ENCODE results near the gene NELFE. TPM values are rescaled to one million over a fixed set of nuclear protein-coding genes. Genes with fewer than 3 reads are reported as not detected.

Gene NELFE
- total RNA-seq, 4 donors from 2014 or later = 53.2 to 88.2 (median 83.4) TPM

GRCh38 chr6:31952890-31953289 is 5.9 kb downstream of the NELFE start:
- no peak for DNase-seq (ENCODE audit: low spot score in 2 of 2)
- no peak overlapping the region for H3K4me3 ChIP-seq (ENCODE audit: low read depth, poor library complexity, severe bottlenecking)
- TF ChIP-seq CTCF (IDR thresholded peaks at IDR 0.05) (no peak), POLR2A (IDR thresholded peaks at IDR 0.05) (no peak)
- intact Hi-C loops (cut with DNase I; ENCODE audit: low total_unique reads) = no loop called here
- WGBS, 2 donors = 66 to 68% methylated on average over 5 of the region's 5 CpGs

GRCh38 chr6:31952140-31952805 is 6.5 kb downstream of the NELFE start:
- intact Hi-C loops (cut with DNase I; ENCODE audit: low total_unique reads) = no loop called here
- no peak for DNase-seq (ENCODE audit: low spot score in 2 of 2)
- WGBS, 2 donors = 50 to 54% methylated on average over 5 of the region's 5 CpGs
- no peak for TF ChIP-seq POLR2A (IDR thresholded peaks at IDR 0.05)
- TF ChIP-seq CTCF (IDR thresholded peaks at IDR 0.05) = no peak
- H3K4me3 ChIP-seq (ENCODE audit: low read depth, poor library complexity, severe bottlenecking) = no peak overlapping the region

GRCh38 chr6:31949926-31950548 is 8.7 kb downstream of the NELFE start:
- TF ChIP-seq CTCF (IDR thresholded peaks at IDR 0.05) (no peak), POLR2A (IDR thresholded peaks at IDR 0.05) (no peak)
- WGBS, 2 donors = 86 to 88% methylated on average over 7 of the region's 7 CpGs
- H3K4me3 ChIP-seq (ENCODE audit: low read depth, poor library complexity, severe bottlenecking) = no peak overlapping the region
- intact Hi-C loops (cut with DNase I; ENCODE audit: low total_unique reads) = no loop called here
- no peak for DNase-seq (ENCODE audit: low spot score in 2 of 2)

DNA sequence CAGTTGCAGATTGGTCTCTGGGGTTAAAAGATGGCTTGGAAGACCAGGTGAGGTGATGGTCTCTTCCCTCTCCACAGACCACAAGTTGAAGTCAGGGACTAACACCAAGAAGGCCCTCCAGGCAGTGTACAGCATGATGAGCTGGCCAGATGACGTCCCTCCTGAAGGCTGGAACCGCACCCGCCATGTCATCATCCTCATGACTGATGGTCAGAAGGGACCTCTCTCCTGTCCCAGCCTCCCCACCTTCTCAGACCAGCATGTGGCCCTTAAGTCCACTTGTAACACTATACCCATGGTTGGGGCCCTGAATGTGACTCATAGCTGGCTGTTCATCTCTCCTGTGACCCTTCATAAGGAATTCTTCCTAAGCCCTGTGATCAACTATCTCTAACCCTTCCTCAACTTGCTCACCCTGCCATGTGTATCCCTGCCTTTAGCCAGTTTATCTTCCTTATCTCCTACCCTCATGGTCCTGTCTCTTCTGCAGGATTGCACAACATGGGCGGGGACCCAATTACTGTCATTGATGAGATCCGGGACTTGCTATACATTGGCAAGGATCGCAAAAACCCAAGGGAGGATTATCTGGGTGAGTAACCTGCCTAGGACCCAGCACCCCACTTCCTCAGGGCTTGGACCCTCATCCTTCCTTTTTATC is 9.9 kb downstream of the NELFE start:
- intact Hi-C loops (cut with DNase I; ENCODE audit: low total_unique reads) = no loop called here
- WGBS, 2 donors = 63 to 74% methylated on average over 6 of the region's 6 CpGs
- H3K4me3 ChIP-seq (ENCODE audit: low read depth, poor library complexity, severe bottlenecking) = no peak overlapping the region
- no peak for TF ChIP-seq CTCF (IDR thresholded peaks at IDR 0.05)
- no peak for TF ChIP-seq POLR2A (IDR thresholded peaks at IDR 0.05)
- no peak for DNase-seq (ENCODE audit: low spot score in 2 of 2)

GRCh38 chr6:31948306-31948705 is 10.5 kb downstream of the NELFE start:
- no peak overlapping the region for H3K4me3 ChIP-seq (ENCODE audit: low read depth, poor library complexity, severe bottlenecking)
- TF ChIP-seq CTCF (IDR thresholded peaks at IDR 0.05) = no peak
- no peak for TF ChIP-seq POLR2A (IDR thresholded peaks at IDR 0.05)
- no peak for DNase-seq (ENCODE audit: low spot score in 2 of 2)
- WGBS, 2 donors = 72 to 75% methylated on average over 5 of the region's 5 CpGs
- intact Hi-C loops (cut with DNase I; ENCODE audit: low total_unique reads) = no loop called here

Measured in lower leg skin (tissue), 4 donors.